Astrocyte of the spinal cord (primary cell): ENCODE results near the gene SEC31B.

Experiments
- DNase-seq: peaks from one replicate; pipeline ENCODE4 v3.0.0; 2011; ENCODE audit warnings: low read depth, low spot score
- H3K4me3 ChIP-seq: 2 replicates; pipeline ENCODE4 v1.5.1; 2011; ENCODE audit warnings: low read depth, mild to moderate bottlenecking, low read length, moderate library complexity
- CTCF ChIP-seq: IDR thresholded peaks from 2 replicates; pipeline ENCODE4 v1.5.1; 2012; ENCODE audit warnings: low read depth, mild to moderate bottlenecking, low read length, inconsistent platforms
- in situ Hi-C: cut with HindIII; loops from 2 replicates; pipeline ENCODE4 v1.10.0; 2017; ENCODE audit warnings: low sequenced_read_pairs

Gene SEC31B

GRCh38 chr10:100519311-100520051 lies at the start of gene SEC31B:
Gene SEC31B, minus strand, starts transcription at chr10:100519861. Its CDS starts 2,909 bp downstream, at chr10:100516952.
- in situ Hi-C loops: no loop called here
- no peak for TF ChIP-seq CTCF
- H3K4me3 ChIP-seq: peak within 1 kb of the TSS; percentile 39
- DNase-seq: no peak

GRCh38 chr10:100568912-100569311 lies 49.3 kb upstream of the SEC31B start:
- DNase-seq: no peak
- TF ChIP-seq CTCF: no peak
- in situ Hi-C loops: no loop called here
- H3K4me3 ChIP-seq: no peak overlapping the region

GRCh38 chr10:100567826-100568225 lies 48.2 kb upstream of the SEC31B start:
- in situ Hi-C loops: no loop called here
- no peak for TF ChIP-seq CTCF
- no peak for DNase-seq
- H3K4me3 ChIP-seq: no peak overlapping the region

- in situ Hi-C loops: no loop called here
- TF ChIP-seq CTCF: no peak
- no peak for DNase-seq
- H3K4me3 ChIP-seq: no peak overlapping the region
Observed at GRCh38 chr10:100567249-100567648, 47.6 kb upstream of the SEC31B start.

GRCh38 chr10:100566561-100566960 lies 46.9 kb upstream of the SEC31B start:
- H3K4me3 ChIP-seq: no peak overlapping the region
- no peak for DNase-seq
- in situ Hi-C loops: no loop called here
- TF ChIP-seq CTCF: no peak

- TF ChIP-seq CTCF: no peak
- in situ Hi-C loops: no loop called here
- DNase-seq: no peak
- H3K4me3 ChIP-seq: no peak overlapping the region
Observed at GRCh38 chr10:100565206-100565985, 45.7 kb upstream of the SEC31B start.
